Measurements from ENCODE around the gene FAM177B.

The FAM177B gene

GRCh38 chr1:222786121-222786520 is 49.1 kb downstream of the FAM177B start:
- DNase-seq (ENCODE audit: low spot score), result no peak

- DNase-seq (ENCODE audit: low spot score), result no peak
Observed at GRCh38 chr1:222787729-222788128, 50.7 kb downstream of the FAM177B start.

DNA sequence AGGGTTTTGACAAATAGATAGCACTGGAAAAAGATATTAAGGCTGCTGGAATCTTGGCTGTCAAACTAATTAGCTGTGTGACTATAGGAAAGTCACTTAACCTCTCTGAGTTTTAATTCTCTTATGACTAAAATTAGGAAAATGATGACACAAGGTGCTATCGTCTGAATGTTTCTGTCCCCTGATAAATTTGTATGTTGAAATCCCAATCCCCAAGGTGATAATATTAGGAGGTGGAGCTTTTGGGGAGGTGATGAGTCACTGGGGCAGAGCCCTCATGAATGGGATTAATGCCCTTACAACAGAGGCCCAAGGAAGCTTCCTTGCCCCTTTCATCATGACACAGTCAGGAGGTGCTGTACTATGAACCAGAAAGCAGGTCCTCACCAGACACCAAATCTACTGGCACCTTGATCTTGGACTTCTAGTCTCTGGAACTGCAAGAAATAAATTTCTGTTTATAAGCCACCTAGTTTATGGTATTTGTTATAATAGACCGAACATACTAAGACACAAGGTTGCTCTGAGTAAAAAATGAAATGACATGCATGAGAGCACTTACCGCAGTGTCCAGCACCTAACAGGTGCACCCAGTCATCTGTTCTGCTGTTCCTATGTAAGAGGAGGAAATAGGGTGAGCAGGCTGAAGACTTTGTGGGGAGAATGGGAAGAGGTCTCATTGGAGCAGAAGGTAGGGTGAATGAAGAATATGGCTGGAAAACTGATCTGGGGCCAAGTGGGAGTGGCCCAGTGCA is 51.6 kb downstream of the FAM177B start:
- no peak for DNase-seq (ENCODE audit: low spot score)

DNA sequence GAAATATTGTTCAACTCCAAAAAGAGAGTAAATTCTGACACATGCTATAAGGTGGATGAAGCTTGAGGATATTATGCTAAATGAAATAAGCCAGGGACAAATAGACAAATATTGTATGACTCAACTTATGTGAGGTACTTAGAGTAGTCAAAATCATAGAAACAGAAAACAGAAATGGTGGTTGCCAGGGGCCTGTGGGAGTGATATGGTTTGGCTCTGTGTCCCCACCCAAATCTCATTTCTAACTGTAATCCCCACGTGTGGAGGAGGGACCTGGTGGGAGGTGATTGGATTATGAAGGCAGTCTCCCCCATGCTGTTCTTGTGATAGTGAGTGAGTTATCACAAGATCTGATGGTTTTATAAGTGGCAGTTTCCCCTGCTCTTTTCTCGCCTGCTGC is 53.1 kb downstream of the FAM177B start:
- no peak for DNase-seq (ENCODE audit: low spot score)

DNA sequence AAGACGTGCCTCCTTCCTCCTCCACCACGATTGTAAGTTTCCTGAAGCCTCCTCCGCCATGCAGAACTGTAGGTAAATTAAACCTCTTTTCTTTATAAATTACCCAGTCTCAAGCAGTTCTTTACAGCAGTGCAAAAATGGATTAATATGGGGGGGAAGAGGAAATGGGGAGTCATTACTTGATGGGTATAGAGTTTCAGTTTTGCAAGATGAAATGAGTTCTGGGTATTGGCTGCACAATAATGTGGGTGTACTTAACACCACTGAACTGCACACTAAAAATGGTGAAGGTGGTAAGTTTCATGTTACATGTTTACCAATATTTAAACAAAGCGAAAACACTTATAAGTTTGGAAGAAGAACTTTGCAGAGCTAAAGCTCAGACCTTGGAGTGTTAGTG is 53.5 kb downstream of the FAM177B start:
- no peak for DNase-seq (ENCODE audit: low spot score)

DNA sequence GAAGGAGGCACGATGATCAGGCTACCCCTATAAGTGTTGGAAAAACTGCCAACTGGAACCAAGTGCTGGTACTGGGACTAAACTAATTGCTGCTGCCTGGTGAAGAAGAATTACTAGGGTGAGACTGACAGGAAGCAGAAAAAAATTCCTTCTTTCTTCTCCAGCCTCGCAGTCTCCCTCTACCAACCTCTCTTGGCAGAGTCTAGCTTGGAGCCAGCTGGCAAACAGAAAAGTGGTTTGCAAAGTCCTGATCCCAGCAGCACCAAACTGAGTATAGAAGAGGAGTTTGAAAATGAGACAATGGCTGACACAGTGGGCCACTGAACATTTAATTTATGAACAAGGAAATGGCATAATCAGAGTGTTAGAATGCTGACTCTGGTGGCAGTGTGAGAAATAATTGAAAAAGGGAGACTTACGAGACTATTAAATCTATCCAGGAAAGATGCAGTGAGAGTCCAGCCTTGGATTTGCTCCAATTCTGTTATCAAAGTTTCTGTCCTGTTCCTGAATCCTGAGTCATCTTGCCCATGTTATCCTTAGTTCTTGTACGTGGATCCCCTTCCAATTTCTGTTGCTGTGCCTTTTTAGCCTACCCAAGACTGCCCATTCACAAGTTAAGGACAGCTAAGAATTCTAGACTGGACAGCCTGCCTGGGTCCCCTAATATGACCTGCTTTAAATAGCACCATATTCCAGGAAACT is 54.2 kb downstream of the FAM177B start:
- no peak for DNase-seq (ENCODE audit: low spot score)

GRCh38 chr1:222792744-222793143 is 55.7 kb downstream of the FAM177B start:
- DNase-seq (ENCODE audit: low spot score), result no peak

- no peak for DNase-seq (ENCODE audit: low spot score)
Observed at GRCh38 chr1:222794656-222795474, 57.9 kb downstream of the FAM177B start.

DNA sequence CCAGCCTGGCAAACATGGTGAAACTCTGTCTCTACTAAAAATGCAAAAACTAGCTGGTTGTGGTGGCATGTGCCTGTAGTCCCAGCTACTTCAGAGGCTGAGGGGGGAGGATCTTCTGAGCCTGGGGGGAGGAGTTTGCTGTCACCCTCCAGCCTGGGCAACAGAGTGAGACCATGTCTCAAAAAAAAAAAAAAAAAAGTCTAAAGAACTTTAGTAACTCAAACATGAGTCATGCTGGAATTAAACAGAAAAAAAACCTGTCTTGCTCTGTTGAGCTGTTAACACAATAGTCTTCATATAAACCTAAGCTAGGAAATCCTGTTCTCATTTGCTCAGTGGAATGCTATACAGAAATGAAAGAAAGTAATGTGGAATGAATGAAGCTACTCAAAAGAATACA is 61.1 kb downstream of the FAM177B start:
- DNase-seq (ENCODE audit: low spot score), result no peak

GRCh38 chr1:222798975-222799374 is 62.0 kb downstream of the FAM177B start:
- DNase-seq (ENCODE audit: low spot score), result no peak

Data from globus pallidus (tissue), 1 donor.